ENCODE measurements around the gene ROM1.
A peak's percentile ranks its signal among the peaks of the same experiment; 100 is the strongest.
"Not testable (repeated sequence)": the region's sequence is repeated elsewhere in the genome, so short reads cannot be mapped to it uniquely, and the experiment has no call there.

ROM1 gene, protein sequence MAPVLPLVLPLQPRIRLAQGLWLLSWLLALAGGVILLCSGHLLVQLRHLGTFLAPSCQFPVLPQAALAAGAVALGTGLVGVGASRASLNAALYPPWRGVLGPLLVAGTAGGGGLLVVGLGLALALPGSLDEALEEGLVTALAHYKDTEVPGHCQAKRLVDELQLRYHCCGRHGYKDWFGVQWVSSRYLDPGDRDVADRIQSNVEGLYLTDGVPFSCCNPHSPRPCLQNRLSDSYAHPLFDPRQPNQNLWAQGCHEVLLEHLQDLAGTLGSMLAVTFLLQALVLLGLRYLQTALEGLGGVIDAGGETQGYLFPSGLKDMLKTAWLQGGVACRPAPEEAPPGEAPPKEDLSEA

DNA sequence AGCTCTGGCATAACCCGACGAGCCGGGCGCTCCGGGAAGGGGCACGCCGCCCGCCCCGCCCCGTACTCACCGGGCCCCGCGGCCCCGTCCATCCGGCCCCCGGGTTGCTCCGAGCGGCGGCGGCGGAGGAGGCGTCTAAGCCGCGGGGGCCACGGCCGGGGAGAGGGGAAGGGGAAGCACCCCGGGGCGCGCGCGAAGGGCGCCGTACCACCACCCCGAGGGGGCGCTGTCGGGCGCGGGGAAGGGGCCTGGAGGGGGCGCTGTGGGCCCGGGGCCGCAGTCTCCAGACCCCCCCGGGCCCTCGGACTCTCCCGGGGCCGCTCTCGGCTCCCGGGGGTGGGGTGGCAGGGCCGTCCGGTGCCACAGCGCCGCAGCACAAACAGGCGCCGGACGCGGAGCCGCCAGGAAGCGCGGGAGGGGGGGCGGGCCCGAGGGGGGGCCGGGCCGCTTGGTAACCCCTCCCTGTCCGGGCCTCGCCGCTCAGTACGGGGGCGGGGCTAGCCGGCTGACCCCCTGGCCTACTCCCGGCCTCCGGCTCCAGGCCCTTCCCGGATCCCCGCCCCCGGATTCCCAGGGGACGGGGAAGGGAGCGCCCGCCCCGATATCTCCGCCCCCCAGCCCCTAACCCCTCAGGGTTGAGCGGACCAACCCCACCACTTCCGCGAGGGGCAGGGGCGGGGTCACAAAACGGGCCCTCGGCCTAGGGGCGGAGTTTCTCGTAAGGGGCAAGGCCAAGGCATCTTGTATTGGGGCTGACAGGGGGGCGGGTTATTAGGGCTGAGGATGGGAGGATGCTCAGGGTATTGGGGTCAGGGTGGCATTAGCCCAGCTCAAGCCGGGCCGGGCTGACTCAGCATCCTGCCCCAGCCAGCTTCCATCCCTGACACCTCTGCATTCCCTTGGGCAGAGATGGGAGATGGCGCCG, at the start of gene ROM1, which contains the start of gene EML3:
ROM1 (plus strand) TSS at position 892 of the 925 bp plus-strand sequence; CDS start at position 917, 25 bp downstream.
EML3 (minus strand) TSS at position 410 of the 925 bp plus-strand sequence; CDS start at position 92, 318 bp downstream.
- peak; percentile 93 for DNase-seq

DNA sequence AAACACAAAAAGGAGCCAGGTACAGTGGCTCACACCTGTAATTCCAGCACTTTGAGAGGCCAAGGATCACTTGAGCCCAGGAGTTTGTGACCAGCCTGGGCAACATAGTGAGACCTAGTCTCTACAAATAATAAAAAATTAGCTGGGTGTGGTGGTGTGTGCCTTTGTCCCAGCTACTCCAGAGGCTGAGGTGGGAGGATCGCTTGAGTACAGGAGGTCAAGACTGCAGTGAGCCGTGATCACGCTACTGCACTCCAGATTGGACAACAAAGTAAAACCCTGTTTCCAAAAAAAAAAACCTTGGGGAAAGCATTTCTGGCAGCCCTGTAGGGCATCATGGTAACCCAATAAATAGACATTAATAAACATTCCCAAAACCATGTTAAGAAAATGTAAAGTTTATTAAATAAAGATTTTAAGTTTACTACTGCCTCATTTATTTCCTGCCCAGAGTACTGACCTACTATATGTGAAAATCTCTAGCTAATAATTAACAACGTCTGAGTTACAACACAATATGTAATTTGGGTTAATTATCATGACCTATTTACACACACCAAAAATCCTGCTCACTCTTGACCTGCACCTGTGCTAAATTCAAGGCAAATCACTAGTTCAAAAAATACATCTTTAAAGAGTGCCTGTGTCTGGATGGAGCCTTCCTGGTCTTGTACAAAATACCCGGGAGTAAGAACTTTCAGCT, 47.8 kb upstream of the ROM1 start:
- DNase-seq: no peak

DNA sequence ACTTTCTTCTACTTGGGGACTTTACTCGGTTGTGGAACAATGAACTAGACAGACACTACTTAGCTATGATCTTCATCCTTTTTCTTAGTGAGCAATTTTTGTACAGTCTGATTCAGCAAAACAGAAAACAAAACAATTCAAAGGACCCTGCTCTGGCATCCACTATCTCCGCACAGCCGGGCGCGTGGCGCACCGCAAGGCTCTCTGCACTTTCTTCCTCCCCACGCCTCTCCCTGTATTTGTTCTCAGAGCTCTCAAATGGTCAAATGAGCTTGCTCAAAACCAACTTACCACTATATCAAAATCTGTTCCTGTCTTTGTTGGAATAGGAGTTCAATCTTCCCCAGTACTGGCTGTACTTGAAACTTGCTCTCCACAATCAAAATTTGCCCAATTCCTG, 46.8 kb upstream of the ROM1 start:
- no peak for DNase-seq

DNA sequence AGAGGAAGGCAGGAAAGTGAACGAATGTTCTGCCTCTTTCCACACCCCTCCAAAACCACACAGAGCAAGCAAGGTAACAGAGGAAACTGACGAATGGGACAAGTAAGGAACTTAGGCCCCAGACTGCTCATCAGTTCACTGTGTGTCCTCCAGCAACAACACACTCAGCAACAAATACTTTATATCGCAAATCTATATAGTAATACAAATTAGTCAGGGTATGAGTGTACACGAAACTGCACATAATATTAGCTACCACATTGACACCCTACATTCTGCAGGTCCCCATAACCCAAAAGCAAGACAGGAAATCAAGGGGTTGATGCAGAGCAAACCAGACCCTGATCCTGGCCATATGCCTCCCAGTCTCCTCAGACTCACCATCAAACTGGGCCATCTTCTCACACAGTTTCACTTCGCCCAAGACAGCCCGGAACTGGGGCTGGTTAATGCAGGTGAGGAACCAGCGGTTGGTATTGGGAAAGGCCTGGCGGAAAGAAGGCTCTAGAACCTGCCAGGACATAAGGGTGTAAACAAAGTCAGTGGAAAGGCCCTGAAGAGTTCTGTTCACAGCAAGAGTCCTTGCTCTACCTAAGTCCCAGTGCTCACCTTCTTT, 45.9 kb upstream of the ROM1 start:
- no peak for DNase-seq

DNA sequence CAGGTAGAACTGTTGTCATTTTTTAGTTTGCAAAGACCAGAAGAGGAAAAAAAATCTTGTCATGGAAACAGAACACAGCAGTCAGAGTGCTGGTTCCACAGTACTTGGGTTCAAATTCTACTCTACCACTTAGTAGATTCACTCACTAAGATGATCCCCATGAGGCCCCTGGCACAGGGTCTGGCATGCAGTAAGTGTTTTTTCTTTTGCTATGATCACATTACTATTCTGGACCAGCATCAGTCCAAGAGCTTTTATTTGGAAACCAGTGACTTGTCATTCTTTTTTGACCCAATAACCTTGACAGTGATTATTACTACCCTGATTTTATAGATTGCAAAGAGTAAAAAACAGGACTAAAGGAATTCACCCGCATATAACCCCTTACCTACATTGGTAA, 43.4 kb upstream of the ROM1 start:
- no peak for DNase-seq

DNA sequence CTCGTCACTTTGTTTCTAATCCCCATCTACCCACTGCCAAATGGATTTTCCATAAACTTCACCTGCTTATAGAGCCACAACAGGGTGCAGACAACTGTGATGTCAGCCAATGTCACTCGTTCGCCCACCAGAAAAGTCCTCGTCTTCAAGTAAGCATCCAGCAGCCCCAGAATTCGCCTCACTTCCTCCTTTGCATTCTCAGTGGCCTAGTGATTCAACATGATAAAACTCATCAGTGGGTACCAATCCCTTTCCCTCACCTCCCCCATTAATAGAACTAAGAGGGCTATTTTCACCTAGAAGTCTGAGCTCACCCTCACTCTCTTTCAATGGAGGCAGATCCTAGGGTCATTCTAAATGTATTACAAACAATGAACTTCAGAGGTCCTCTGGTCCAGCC, 42.2 kb upstream of the ROM1 start:
- not testable (repeated sequence) for DNase-seq

DNA sequence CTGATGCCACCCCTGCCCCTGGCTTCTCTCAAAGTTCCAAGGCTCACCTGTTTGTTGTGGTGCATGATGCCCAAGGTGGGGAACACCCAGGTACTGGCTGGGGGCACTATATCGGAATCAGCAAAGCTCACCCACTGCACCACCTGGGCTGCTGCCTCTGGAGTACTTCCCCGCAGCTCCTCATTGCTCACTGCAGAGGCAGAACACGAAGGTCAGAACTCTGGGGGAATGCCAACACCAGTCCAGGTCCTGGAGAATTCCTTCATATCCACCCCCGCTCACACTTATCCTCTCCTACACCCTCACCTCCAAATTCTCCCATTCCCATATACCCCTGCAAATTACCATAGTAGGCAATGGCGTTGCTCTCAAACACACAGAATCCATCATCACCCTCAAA, 41.6 kb upstream of the ROM1 start:
- not testable (repeated sequence) for DNase-seq

DNA sequence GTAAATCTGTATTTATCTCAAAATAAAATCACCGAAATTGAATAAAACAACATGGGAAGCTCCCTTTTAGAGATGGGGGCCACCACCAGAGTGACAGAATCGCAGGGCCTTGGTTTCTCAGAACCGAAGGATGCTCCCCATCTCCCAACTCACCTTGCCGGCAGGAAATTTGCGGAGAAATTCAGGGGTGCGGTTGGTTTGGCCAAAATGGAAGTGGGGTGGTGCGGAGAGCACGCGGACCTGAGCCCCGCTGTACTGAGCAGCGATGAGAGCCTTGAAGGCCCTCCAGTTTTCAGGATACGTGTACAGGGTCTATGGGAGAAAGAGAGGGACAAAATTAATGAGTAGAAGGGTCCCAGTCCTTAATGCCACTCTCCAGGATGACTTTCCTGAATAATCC, 40.6 kb upstream of the ROM1 start:
- DNase-seq: no peak

DNA sequence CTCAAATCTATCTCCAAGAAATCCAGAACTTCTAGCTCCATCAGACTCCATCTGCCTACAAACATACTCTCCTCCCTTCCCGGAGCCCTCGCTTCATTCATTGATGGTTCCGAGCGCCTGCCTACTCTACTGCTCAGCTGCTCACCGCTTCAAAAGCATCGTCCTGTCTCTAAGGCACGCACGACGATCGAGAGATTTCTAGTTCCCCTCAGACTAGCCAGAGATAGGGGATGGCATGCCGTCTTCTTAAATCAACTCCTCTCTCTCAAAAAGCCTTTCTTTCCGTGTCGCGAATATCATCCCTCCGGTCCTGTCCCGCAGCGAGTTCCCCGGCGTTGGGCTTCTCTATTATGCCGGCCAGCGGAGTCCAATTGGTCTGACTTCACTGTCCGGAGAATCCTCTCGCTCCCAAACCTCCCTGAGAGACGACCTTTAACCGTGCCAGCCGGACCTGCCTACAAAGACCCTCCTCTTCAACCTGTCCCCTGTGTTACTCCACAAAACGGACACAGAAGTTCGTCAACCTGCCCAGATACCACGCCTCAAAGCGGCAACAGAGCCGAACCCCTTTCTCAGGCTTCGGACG, 40.0 kb upstream of the ROM1 start:
- no peak for DNase-seq

DNA sequence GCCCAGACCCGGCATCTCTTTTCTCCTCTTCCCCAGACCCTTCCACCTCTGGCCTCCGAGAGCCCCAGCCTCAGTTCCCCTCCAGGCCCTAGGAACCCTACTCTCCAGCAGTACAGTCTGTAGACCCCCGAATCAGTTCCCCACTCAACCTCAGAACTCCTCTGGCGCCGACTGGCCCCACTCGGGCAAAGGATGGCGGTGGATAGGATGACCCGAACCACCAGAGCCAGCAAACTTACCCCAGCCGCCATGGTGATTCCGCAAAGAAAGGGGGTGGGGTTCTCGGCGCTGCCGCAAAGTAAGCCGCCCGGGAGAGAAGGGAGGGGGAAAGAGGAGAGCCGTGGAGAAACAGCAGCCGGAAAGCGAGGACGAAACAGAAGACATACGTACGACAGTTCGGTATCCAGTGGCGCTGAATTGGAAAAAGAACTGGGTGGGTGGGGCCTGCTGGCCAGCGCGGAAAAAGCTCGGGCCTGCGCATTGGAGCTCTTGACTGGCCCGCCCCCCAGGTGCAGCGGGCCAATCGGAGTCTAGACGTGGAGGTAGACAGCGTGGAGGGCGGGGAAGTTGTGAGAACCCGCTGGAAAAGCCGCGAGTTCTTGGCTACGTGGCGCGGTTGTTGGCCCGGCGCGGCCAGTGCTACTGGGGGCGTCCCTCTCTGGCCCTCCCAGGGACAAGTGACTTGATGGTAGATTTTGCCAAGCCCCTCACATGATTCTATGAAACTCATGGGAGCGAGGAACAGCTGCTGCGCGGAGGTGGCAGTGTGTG, 39.3 kb upstream of the ROM1 start, which contains the start of gene EEF1G:
EEF1G (minus strand) TSS at position 300 of the 771 bp plus-strand sequence; CDS start at position 251, 49 bp downstream.
- DNase-seq: peak; percentile 100

DNA sequence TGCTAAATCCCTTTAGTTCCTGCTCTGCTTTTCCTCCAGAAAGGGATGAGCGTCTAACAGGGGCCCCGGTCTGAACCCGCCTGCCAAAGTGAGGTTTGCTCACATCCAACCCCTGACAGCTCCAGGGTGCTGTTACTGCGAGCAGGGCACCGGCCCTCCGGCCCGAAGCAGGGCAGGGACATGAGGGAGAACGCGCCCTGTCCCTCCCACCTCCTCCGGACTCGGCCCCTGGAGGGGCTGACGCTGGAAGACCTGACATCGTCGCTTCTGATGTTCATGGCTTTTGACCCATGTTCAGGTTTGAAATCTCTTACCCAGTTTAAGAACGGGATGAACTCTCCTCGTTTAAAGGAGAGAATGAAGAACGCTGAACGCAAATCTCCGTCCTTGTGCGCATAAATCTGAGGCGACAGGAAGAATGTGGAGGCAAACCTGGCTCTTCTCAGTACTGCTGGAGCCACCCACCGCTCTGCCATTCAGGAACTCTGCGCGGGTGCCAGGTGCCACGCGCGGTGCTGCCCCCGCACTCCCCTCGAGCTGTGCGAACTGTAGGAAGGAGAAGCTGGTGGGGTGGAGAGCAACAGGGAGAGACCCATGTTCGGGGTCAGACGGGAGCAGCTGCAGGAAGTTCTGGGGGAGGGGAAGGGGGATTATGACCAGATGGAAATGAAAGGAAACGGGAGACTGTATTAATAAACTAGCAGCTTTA, 38.5 kb upstream of the ROM1 start:
- peak; percentile 34 for DNase-seq

DNA sequence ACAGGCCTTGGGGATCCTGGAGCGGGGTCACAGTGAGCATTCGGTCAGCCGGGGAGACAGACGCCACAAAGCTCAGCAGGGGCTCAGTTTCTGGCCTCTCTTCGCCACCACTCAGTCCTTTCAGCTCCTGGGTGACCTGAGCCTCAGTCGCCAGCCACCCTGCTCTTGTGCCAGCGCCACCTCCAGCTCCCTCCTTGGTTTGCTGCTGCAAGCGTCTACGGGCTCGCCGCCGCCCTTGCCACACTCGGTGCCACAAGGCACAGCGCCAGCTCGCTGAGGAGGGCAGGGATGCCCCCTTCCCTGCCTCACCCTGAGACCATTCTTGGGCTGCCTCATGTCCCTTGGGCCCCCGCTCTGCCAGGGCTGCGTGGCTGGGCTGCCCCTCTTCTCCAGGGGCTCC, 37.9 kb upstream of the ROM1 start:
- DNase-seq: no peak

DNA sequence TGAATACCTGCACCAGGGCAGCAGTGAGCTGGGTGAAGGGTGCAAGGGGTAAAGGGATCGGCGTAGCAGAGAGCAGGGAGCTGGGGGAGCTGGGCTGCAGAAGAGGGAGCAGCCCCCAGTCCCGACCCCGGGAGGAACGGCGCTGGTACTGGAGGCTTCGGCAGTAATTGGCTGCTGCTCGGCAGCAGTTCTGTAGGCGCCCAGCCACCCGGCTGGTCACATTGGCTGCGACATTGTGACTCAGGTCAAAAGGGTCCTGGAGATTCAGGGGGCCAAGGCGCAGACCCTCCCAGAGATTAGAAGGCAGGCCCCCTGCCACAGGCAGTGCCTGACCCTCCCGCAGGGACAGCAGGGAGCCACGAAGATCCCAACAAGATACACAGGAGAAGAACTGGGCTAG, 37.2 kb upstream of the ROM1 start:
- DNase-seq: no peak

DNA sequence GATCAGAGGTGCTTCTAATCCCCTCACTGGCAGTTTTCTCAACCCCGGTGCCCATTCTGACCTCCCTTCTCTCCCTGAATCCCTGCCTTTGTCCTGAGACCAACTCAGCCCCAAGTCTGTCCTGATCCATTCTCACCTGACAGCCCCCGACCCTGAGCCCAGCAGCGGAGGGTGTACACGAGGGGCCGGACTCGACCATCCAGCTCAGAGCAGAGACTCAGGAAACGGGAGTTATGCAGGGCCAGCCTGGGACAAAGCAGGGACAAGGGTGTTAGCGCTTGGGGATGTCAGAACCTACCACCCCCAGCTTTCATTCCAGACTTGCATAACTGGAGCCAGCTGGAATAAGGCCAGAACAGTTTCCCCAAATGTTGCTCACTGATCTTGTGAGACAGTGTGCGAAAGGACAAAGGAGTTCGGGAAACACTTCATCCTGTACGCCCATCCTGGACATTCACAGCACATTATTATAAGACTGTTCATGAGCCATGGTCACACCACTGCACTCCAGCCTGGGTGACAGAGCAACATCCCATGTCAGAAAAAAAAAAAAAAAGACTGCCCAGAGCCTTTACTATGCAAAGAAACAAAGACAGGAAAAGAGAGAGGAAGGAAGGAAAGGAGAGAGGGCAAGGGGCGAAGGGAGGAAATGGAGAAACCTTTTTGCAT, 35.9 kb upstream of the ROM1 start:
- DNase-seq: no peak

DNA sequence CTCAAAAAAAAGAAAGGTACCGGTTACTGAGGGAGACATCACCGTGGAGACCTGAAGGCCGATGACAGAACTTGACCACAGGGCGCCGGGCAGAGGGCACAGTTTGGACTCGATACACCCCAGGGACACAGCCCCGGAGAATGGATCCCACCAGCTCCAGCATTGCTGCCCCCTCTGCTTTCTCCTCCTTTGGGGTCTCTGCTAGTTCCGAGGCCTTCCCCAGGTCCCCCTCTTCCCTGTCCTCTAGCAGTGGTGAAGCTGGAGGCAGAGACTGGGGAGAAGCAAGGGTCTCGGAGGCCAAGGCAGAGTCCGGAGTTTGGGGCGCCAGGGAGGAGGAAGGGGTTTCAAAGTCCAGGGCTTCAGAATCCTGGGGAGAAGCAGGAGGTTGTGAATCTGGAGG, 34.5 kb upstream of the ROM1 start:
- no peak for DNase-seq

DNA sequence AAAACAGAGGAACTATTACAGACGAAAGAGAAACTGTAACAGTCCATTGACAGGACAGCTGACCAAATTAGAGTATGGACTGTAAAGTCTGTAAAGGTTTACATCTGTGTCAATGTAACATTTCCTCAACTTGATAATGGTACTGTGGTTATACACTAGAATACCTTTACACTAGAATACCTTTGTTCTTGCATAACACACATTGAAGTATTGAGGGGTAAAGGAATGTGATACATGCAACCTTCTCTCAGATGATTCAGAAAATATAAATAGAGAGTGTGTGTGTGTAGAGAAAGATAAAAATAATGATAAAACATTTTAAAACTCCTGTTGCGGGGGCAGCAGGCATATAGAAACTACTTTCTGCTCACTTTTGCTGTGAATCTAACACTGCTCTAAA, 33.8 kb upstream of the ROM1 start:
- DNase-seq: no peak

DNA sequence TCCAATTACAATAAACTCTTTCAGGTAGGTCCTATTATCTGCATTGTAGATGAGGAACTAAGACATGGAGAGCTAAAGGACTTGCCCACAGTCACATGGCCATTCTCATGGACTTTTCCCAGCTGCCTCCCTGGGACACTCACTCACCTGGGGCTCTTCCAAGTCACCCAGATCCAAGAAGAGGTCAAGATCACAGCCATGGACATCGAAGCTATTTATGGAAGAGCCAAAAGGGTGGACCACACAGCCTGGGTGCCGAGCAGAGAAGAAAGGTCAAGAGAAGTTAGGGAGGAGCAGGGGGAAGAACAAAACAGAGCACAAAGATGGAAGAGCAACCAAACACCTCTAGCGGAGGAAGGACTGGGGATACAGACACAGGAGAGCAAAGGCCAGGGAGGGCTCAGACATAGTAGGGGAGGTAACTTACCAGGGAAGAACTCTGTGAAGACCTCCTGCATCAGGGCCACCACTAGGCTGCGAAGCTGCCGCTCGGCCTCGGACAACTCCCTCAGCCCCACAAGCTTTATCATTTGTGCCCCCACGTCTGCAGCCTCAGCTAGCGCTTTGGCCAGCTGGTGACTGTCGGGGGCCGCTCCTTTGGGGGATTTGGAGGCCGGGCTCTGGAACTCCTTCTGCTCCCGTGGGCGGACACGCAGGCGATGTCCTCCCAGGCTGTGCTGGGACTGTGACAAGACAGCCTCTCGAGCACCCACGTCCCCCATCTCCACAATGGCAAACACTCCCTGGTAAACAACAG, 31.9 kb upstream of the ROM1 start:
- DNase-seq: no peak

DNA sequence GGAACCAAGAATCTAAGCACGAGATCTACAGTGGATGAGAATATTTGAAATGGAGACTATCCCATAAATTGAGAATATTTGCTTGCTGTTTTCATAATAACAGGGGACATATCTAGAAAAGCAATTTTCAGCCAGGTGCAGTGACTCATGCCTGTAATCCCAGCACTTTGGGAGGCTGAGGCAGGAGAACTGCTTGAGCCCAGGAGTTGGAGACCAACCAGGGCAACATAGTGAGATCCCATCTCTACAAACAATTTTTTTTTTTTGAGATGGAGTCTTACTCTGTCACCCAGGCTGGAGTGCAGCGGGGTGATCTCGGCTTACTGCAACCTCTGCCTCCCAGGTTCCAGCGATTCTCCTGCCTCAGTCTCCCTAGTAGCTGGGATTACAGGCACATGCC, 31.3 kb upstream of the ROM1 start:
- DNase-seq: not testable (repeated sequence)

DNA sequence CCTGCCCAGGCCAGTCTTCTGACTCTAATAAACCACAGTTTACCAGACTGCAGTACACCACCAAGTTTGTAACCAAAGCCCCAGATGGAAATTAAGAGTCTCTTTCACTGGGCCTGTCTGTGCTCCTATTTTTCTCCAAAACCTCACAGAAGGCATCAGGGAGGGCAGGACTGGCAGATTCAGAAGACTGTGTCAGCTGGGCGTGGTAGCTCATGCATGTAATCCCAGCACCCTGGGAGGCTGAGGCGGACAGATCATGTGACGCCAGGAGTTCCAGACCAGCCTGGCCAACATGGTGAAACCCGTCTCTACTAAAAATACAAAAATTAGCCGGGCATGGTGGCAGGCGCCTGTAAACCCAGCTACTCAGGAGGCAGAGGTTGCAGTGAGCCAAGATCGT, 27.7 kb upstream of the ROM1 start:
- not testable (repeated sequence) for DNase-seq

Measured in EL (cell line).